DMS79 (cell line): ENCODE measurements around the gene SNX2.
"Not testable (repeated sequence)": the region's sequence is repeated elsewhere in the genome, so short reads cannot be mapped to it uniquely, and the experiment has no call there.

Source experiments
- DNase-seq: peaks from one replicate; lab custom pipeline; 2025; lab: John Stamatoyannopoulos, UW

SNX2 gene

DNA sequence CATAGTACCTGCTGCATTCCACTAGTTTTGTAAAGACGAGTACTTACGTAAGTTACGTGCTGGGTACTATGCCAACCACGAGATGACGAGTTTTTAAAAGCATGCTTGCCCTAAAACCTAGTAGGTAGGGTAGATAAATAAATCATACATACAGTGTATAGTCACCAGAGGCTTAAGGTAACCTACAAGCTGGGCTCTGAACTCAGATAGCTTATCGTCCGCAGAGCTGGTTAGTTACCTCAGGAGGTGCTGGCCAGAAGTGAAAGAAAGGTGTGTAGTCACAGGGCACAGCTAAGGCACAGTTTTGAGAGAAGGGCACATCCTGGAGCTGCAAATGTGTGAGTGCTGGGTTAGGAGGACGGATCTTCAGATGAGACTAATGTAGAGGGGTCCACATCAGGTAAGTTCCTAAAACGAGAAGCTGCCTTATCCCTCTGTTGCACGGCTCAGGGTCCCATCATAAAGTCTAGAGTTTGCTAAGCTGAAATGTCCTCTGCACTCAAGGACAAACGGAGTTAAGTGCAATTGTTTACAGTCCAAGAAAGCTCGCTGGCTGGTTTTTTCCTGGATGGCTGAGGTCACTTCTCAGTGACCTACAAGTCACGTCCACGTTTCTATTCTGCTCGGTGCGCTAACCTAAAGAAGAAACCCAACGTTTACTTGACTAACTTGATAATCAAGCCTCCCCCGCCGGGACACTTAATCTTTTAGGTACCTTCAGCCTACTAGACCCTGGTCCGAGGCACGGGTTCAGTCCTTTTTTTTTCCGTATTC lies 69.4 kb downstream of the SNX2 start:
- DNase-seq: no peak

- no peak for DNase-seq
These were observed 70.0 kb downstream of the SNX2 start for GRCh38 chr5:122844910-122845228.

GRCh38 chr5:122845229-122846050 lies 70.6 kb downstream of the SNX2 start, which contains the start of gene SNX24:
TSS of gene SNX24 (plus strand) at chr5:122845613. CDS start at chr5:122845634, 21 bp downstream.
- DNase-seq: no peak

DNA sequence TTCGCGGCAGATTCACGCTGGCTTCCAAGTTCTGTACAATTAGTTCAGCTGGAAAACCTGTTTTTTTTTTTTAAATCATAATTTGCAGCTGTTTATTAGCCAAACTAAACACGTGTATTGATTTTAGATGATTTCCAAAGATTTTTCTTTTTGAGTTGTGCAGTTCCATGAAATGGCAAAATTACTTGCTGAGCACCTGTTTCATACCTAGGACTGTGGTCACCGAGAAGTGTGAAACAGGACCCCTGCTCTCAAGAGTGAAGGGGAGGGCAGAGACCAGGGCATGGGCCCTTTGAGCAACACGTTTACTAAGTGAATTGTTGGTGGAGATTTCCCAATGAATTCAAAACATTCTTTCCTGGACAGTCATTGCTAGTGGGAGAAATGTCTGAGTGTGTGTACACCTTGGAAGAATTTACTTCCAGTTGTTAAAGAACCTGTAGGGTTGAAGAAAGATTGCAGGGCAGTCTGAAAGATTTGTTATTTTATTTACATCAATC lies 71.2 kb downstream of the SNX2 start:
- no peak for DNase-seq

GRCh38 chr5:122847687-122848081 lies 72.8 kb downstream of the SNX2 start:
- no peak for DNase-seq

GRCh38 chr5:122849771-122850170 lies 74.9 kb downstream of the SNX2 start:
- DNase-seq: no peak

- DNase-seq: not testable (repeated sequence)
These were observed 82.7 kb downstream of the SNX2 start for GRCh38 chr5:122857538-122857937.

- DNase-seq: no peak
These were observed 83.6 kb downstream of the SNX2 start for GRCh38 chr5:122858451-122858850.

GRCh38 chr5:122863240-122863639 lies 88.4 kb downstream of the SNX2 start:
- no peak for DNase-seq

DNA sequence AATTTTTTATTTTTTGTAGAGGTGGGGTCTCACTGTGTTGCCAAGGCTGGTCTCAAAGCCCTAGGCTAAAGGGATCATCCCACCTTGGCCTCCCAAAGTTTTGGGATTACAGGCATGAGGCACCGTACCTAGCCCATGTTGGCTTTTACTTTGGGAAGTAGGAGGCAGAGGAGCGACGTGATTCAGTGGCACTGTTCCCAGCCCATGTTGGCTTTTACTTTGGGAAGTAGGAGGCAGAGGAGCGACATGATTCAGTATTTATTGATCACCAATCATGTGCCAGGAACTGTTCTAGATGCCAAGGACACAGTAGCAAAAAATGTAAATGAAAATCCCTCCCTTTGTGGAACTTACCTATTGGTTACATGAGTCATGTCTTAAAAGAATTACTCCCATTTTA lies 88.8 kb downstream of the SNX2 start:
- no peak for DNase-seq

GRCh38 chr5:122864400-122864799 lies 89.5 kb downstream of the SNX2 start:
- no peak for DNase-seq

GRCh38 chr5:122864842-122865241 lies 90.0 kb downstream of the SNX2 start:
- no peak for DNase-seq

- no peak for DNase-seq
These were observed 95.5 kb downstream of the SNX2 start for GRCh38 chr5:122870219-122870856.

DNA sequence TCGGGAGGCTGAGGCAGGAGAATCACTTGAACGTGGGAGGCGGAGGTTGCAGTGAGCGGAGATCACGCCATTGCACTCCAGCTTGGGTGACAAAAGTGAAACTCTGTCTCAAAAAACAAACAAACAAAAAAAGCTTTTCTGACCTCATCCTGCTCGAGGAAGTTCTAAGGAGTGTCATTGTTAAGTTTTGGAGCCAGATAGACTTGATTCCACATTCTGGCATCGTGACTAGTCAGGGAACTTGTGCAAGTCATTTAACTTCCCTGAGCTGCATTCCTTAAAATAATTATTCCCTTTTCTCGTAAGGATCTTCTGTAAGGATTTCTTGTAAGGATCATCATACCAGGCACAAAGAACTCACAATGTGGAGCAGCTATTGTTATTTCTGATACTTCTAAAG lies 96.8 kb downstream of the SNX2 start:
- no peak for DNase-seq

- no peak for DNase-seq
These were observed 99.4 kb downstream of the SNX2 start for GRCh38 chr5:122874179-122874875.

DNA sequence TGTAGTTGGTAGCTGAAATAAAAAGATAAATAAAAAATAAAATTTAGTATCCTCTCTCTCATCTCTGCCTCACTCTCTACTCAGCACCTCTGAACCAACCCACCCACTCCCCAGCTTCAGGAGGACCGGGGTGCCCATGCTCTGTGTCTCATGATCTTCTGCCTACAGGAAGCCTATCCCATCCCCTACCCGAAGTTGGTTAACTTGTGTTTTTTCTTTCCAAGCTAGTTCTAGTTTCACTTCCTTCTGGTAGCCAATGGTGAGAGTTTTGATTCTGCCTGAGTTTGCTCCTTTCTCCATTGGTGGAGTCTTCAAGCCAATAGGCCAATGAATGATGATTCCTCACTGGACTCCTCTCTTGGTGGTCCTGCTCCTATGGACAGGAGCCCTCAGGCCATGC lies 102.6 kb downstream of the SNX2 start:
- no peak for DNase-seq

- DNase-seq: no peak
These were observed 104.2 kb downstream of the SNX2 start for GRCh38 chr5:122879076-122879475.
